ENCODE results near the gene KRT86.

DNA sequence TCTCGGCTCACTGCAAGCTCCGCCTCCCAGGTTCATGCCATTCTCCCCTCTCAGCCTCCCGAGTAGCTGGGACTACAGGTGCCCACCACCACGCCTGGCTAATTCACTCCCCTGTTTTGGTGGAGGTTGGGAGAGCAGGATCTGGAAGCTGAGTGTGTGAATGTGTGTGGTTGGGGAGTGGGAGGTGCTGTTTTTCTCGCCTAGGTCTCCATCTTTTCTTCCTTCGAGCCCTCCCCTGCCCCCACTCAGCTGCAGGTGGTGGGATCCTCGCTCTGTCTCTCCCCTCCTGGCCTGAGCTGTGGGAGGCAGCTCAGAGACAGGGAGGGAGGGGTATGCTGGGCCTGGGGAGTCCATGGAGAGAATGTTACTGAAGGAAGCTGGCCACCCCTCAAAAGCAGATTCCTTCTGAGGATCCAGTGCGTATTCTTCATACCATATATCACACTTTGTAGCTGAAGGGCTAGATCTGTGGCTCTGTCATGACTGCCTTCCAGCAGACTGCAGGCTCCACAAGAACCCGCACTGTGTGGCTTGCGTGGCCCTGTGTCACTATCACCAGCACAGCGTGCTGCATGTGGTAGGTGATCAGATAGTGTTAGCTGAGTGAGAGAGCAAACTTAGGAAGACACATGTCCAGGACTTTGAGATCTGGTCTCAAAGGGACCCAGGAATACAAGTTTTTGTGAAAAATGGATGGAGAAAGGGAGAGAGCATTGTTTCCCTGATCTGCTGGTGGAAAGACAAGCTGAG is 44.0 kb downstream of the KRT86 start:
- no peak for TF ChIP-seq RFX5 (IDR thresholded peaks at IDR 0.05; ENCODE audit: low read length)
- TF ChIP-seq MAX (IDR thresholded peaks at IDR 0.05; ENCODE audit: low read depth) = no peak
- TF ChIP-seq EP300 (IDR thresholded peaks at IDR 0.05; ENCODE audit: borderline replicate concordance in 1 of 2, low read depth in 1 of 2, low read length in 1 of 2) = no peak
- no peak for TF ChIP-seq CTCF (IDR thresholded peaks at IDR 0.05)
- no peak for TF ChIP-seq PBX3 (IDR thresholded peaks at IDR 0.05)
- TF ChIP-seq, protein P1, sequence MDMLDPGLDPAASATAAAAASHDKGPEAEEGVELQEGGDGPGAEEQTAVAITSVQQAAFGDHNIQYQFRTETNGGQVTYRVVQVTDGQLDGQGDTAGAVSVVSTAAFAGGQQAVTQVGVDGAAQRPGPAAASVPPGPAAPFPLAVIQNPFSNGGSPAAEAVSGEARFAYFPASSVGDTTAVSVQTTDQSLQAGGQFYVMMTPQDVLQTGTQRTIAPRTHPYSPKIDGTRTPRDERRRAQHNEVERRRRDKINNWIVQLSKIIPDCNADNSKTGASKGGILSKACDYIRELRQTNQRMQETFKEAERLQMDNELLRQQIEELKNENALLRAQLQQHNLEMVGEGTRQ (IDR thresholded peaks at IDR 0.05; ENCODE audit: borderline replicate concordance, low read depth, low read length) = no peak
- TF ChIP-seq TAF1 (IDR thresholded peaks at IDR 0.05; ENCODE audit: borderline replicate concordance, low read depth, low read length) = no peak
- TF ChIP-seq POLR2AphosphoS5 (IDR thresholded peaks at IDR 0.05; ENCODE audit: low read depth, low read length) = no peak
- TF ChIP-seq, protein P2, sequence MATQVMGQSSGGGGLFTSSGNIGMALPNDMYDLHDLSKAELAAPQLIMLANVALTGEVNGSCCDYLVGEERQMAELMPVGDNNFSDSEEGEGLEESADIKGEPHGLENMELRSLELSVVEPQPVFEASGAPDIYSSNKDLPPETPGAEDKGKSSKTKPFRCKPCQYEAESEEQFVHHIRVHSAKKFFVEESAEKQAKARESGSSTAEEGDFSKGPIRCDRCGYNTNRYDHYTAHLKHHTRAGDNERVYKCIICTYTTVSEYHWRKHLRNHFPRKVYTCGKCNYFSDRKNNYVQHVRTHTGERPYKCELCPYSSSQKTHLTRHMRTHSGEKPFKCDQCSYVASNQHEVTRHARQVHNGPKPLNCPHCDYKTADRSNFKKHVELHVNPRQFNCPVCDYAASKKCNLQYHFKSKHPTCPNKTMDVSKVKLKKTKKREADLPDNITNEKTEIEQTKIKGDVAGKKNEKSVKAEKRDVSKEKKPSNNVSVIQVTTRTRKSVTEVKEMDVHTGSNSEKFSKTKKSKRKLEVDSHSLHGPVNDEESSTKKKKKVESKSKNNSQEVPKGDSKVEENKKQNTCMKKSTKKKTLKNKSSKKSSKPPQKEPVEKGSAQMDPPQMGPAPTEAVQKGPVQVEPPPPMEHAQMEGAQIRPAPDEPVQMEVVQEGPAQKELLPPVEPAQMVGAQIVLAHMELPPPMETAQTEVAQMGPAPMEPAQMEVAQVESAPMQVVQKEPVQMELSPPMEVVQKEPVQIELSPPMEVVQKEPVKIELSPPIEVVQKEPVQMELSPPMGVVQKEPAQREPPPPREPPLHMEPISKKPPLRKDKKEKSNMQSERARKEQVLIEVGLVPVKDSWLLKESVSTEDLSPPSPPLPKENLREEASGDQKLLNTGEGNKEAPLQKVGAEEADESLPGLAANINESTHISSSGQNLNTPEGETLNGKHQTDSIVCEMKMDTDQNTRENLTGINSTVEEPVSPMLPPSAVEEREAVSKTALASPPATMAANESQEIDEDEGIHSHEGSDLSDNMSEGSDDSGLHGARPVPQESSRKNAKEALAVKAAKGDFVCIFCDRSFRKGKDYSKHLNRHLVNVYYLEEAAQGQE (IDR thresholded peaks at IDR 0.05; ENCODE audit: low read depth, low read length) = no peak
